ENCODE results near the gene IFNL4.
"Not testable (repeated sequence)": the region's sequence is repeated elsewhere in the genome, so short reads cannot be mapped to it uniquely, and the experiment has no call there.

Gene IFNL4

GRCh38 chr19:39248806-39249205, at the start of gene IFNL4:
IFNL4 (minus strand) TSS chr19:39248856.
- no peak for DNase-seq

- DNase-seq: no peak
These were observed 49.4 kb upstream of the IFNL4 start for GRCh38 chr19:39297931-39298634.

GRCh38 chr19:39296906-39297305, 48.2 kb upstream of the IFNL4 start:
- no peak for DNase-seq

- DNase-seq: no peak
These were observed 47.5 kb upstream of the IFNL4 start, which contains the start of gene IFNL1 for GRCh38 chr19:39296055-39296645. IFNL1 (plus strand) TSS chr19:39296407; CDS start chr19:39296422, 15 bp downstream.

- DNase-seq: no peak
These were observed 44.7 kb upstream of the IFNL4 start for GRCh38 chr19:39293394-39293793.

- no peak for DNase-seq
These were observed 35.4 kb upstream of the IFNL4 start for GRCh38 chr19:39284032-39284431.

GRCh38 chr19:39282021-39282420, 33.4 kb upstream of the IFNL4 start:
- no peak for DNase-seq

- DNase-seq: no peak
These were observed 28.9 kb upstream of the IFNL4 start for GRCh38 chr19:39277598-39277997.

- no peak for DNase-seq
These were observed 28.1 kb upstream of the IFNL4 start for GRCh38 chr19:39276740-39277139.

GRCh38 chr19:39275578-39275977, 26.9 kb upstream of the IFNL4 start:
- DNase-seq: no peak

GRCh38 chr19:39273859-39274258, 25.2 kb upstream of the IFNL4 start:
- DNase-seq: not testable (repeated sequence)

- no peak for DNase-seq
These were observed 21.6 kb upstream of the IFNL4 start for GRCh38 chr19:39270036-39270871.

GRCh38 chr19:39269369-39269768, 20.7 kb upstream of the IFNL4 start:
- DNase-seq: not testable (repeated sequence)

- DNase-seq: not testable (repeated sequence)
These were observed 20.0 kb upstream of the IFNL4 start for GRCh38 chr19:39268531-39269223.

- DNase-seq: not testable (repeated sequence)
These were observed 19.4 kb upstream of the IFNL4 start, which contains the start of gene IFNL2 for GRCh38 chr19:39268085-39268484. IFNL2 (plus strand) TSS chr19:39268396; CDS start chr19:39268569, 173 bp downstream.

GRCh38 chr19:39265321-39265916, 16.8 kb upstream of the IFNL4 start:
- no peak for DNase-seq

GRCh38 chr19:39264306-39265290, 15.9 kb upstream of the IFNL4 start:
- no peak for DNase-seq

GRCh38 chr19:39263912-39264305, 15.3 kb upstream of the IFNL4 start:
- DNase-seq: no peak

- no peak for DNase-seq
These were observed 13.8 kb upstream of the IFNL4 start for GRCh38 chr19:39262496-39262895.

- DNase-seq: no peak
These were observed 13.0 kb upstream of the IFNL4 start for GRCh38 chr19:39261704-39262103.

- no peak for DNase-seq
These were observed 8.6 kb upstream of the IFNL4 start for GRCh38 chr19:39257227-39257626.
